Kidney tubule cell (primary cell): ENCODE results near the gene DSC3.
"Not testable (repeated sequence)": the region's sequence is repeated elsewhere in the genome, so short reads cannot be mapped to it uniquely, and the experiment has no call there.

Experiments used
- DNase-seq: peaks from one replicate; pipeline ENCODE4 v3.0.0-alpha.2; 2018; ENCODE audit warnings: low spot score

The DSC3 gene

GRCh38 chr18:31041271-31042083 lies 1.1 kb downstream of the DSC3 start:
- DNase-seq = no peak

- DNase-seq = no peak
Measured at GRCh38 chr18:31040686-31041270, 1.8 kb downstream of the DSC3 start.

GRCh38 chr18:31039426-31039825 lies 3.1 kb downstream of the DSC3 start:
- DNase-seq = no peak

- not testable (repeated sequence) for DNase-seq
Measured at GRCh38 chr18:31037686-31038085, 4.9 kb downstream of the DSC3 start.

- no peak for DNase-seq
Measured at GRCh38 chr18:31034541-31034940, 8.0 kb downstream of the DSC3 start.

GRCh38 chr18:31030574-31031278 lies 11.8 kb downstream of the DSC3 start:
- DNase-seq = no peak

GRCh38 chr18:31015715-31016434 lies 26.7 kb downstream of the DSC3 start:
- no peak for DNase-seq

- DNase-seq = peak; percentile 98
Measured at GRCh38 chr18:31011455-31011854, 31.1 kb downstream of the DSC3 start.

GRCh38 chr18:31010601-31011000 lies 31.9 kb downstream of the DSC3 start:
- peak; percentile 51 for DNase-seq

- no peak for DNase-seq
Measured at GRCh38 chr18:30999887-31000628, 42.5 kb downstream of the DSC3 start.

GRCh38 chr18:30999186-30999585 lies 43.4 kb downstream of the DSC3 start:
- DNase-seq = peak; percentile 3

GRCh38 chr18:30997223-30997622 lies 45.3 kb downstream of the DSC3 start:
- no peak for DNase-seq

GRCh38 chr18:30992231-30992630 lies 50.3 kb downstream of the DSC3 start:
- DNase-seq = peak; percentile 37

- no peak for DNase-seq
Measured at GRCh38 chr18:30991397-30991796, 51.1 kb downstream of the DSC3 start.

- no peak for DNase-seq
Measured at GRCh38 chr18:30989141-30989540, 53.4 kb downstream of the DSC3 start.

GRCh38 chr18:30988440-30988839 lies 54.1 kb downstream of the DSC3 start:
- no peak for DNase-seq

GRCh38 chr18:30987467-30988241 lies 54.9 kb downstream of the DSC3 start:
- DNase-seq = peak; percentile 48

GRCh38 chr18:30985753-30986152 lies 56.8 kb downstream of the DSC3 start:
- DNase-seq = no peak

- no peak for DNase-seq
Measured at GRCh38 chr18:30982285-30982992, 60.1 kb downstream of the DSC3 start.

- DNase-seq = not testable (repeated sequence)
Measured at GRCh38 chr18:30978091-30978490, 64.5 kb downstream of the DSC3 start.
